Stimulated activated naive CD4-positive, alpha-beta T cell (primary cell): Measurements from ENCODE around the gene RGS7.
"Not testable (repeated sequence)": the region's sequence is repeated elsewhere in the genome, so short reads cannot be mapped to it uniquely, and the experiment has no call there.

ENCODE experiments used
- DNase-seq, 6 experiments: peaks; one replicate each; lab custom pipeline; 2025; lab: John Stamatoyannopoulos, UW

Gene RGS7

GRCh38 chr1:240973875-240974274, 383.1 kb downstream of the RGS7 start:
- no peak for DNase-seq

- DNase-seq = not testable (repeated sequence)
These were observed 384.9 kb downstream of the RGS7 start for GRCh38 chr1:240972059-240972458.

- DNase-seq = no peak
These were observed 386.8 kb downstream of the RGS7 start for GRCh38 chr1:240970253-240970652.

- DNase-seq = no peak
These were observed 388.1 kb downstream of the RGS7 start for GRCh38 chr1:240968864-240969263.

GRCh38 chr1:240967070-240967724, 389.8 kb downstream of the RGS7 start:
- DNase-seq = no peak

GRCh38 chr1:240965581-240966091, 391.4 kb downstream of the RGS7 start:
- no peak for DNase-seq

GRCh38 chr1:240962086-240962485, 394.9 kb downstream of the RGS7 start:
- DNase-seq = no peak

- no peak for DNase-seq
These were observed 400.6 kb downstream of the RGS7 start for GRCh38 chr1:240956424-240956823.

GRCh38 chr1:240956020-240956419, 401.0 kb downstream of the RGS7 start:
- no peak for DNase-seq

GRCh38 chr1:240947438-240948224, 409.4 kb downstream of the RGS7 start:
- no peak for DNase-seq

- DNase-seq = no peak
These were observed 410.1 kb downstream of the RGS7 start for GRCh38 chr1:240946926-240947325.

GRCh38 chr1:240942901-240943300, 414.1 kb downstream of the RGS7 start:
- DNase-seq = no peak

GRCh38 chr1:240941701-240942370, 415.2 kb downstream of the RGS7 start:
- DNase-seq = no peak

GRCh38 chr1:240936911-240937668, 419.9 kb downstream of the RGS7 start:
- DNase-seq = no peak

GRCh38 chr1:240935920-240936319, 421.1 kb downstream of the RGS7 start:
- no peak for DNase-seq

- DNase-seq = no peak
These were observed 426.0 kb downstream of the RGS7 start for GRCh38 chr1:240931031-240931430.

- no peak for DNase-seq
These were observed 428.7 kb downstream of the RGS7 start for GRCh38 chr1:240928265-240928664.

- DNase-seq = no peak
These were observed 429.2 kb downstream of the RGS7 start for GRCh38 chr1:240927821-240928220.

- DNase-seq = no peak
These were observed 431.7 kb downstream of the RGS7 start for GRCh38 chr1:240925273-240925672.

- DNase-seq = no peak
These were observed 439.0 kb downstream of the RGS7 start for GRCh38 chr1:240917976-240918375.

- no peak for DNase-seq
These were observed 442.5 kb downstream of the RGS7 start for GRCh38 chr1:240914506-240914905.

GRCh38 chr1:240912821-240913220, 444.2 kb downstream of the RGS7 start:
- DNase-seq = no peak
